SU-DHL-6 (cell line): Measurements from ENCODE around the gene NRP1.

ENCODE experiments used
- CTCF ChIP-seq: fragments of 200-600 bp; sonication (generic); IDR thresholded peaks from one replicate; pipeline ENCODE4 v1.5.1; 2017; ENCODE audit warnings: antibody characterized with exemption, mild to moderate bottlenecking, low read length, moderate library complexity; ENCODE audit not compliant: insufficient read depth, poor library complexity, severe bottlenecking
- EZH2phosphoT487 ChIP-seq: fragments of 200-600 bp; sonication (generic), shearing (Covaris generic); conservative IDR thresholded peaks from 2 replicates; pipeline ENCODE4 v1.6.1; 2018; ENCODE audit warnings: mild to moderate bottlenecking, antibody characterized with exemption, low read length, moderate library complexity, mixed read lengths

- TF ChIP-seq CTCF (no peak), EZH2phosphoT487 (no peak)
These were observed 138.1 kb downstream of the NRP1 start for GRCh38 chr10:33196377-33196706.
